ENCODE results near the gene TCEA2.

GRCh38 chr20:64050261-64051032, 12.6 kb upstream of the TCEA2 start:
- TF ChIP-seq FOXP2 (optimal IDR thresholded peaks at IDR 0.05; ENCODE audit: control extremely low read depth, extremely low read length, insufficient read depth), result no peak
- TF ChIP-seq POLR2AphosphoS5 (IDR thresholded peaks at IDR 0.05; ENCODE audit: borderline replicate concordance, low read depth, low read length), result no peak
- TF ChIP-seq EZH2 (IDR thresholded peaks at IDR 0.05), result no peak

Measured in SK-N-MC (cell line).